DOHH2 (cell line): ENCODE results near the gene PDGFD.

Experiments
- EZH2phosphoT487 ChIP-seq: fragments of 200-600 bp; sonication (generic); IDR thresholded peaks from 2 replicates; pipeline ENCODE4 v1.6.1; 2017; ENCODE audit warnings: borderline replicate concordance, mild to moderate bottlenecking, antibody characterized with exemption, low read length, moderate library complexity, mixed read lengths
- TF ChIP-seq, protein P1 (sequence below): fragments of 200-600 bp; sonication (generic); IDR thresholded peaks from one replicate; pipeline ENCODE4 v1.5.1; 2014; ENCODE audit warnings: antibody characterized with exemption, mild to moderate bottlenecking, low read depth, low read length; ENCODE audit not compliant: poor library complexity, severe bottlenecking

DNA sequence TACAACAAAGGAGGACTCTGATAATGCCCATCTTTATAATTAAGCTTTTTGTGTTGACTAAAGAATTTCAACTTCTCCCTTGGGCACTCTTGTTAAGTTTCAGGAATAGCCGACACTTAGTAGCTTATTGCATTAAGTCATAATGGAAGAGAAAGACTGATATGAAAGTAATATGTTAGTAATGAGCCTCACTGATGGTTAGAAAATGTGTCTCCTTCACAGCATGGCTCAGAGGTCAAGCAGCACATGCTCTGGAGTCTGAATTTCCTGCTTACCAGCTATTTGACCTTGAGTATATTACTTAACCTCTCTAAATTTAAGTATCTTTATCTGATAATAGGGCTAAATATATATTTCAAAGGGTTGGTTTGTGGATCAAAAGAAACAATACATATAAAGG is 39.0 kb downstream of the PDGFD start:
- TF ChIP-seq, protein P1, sequence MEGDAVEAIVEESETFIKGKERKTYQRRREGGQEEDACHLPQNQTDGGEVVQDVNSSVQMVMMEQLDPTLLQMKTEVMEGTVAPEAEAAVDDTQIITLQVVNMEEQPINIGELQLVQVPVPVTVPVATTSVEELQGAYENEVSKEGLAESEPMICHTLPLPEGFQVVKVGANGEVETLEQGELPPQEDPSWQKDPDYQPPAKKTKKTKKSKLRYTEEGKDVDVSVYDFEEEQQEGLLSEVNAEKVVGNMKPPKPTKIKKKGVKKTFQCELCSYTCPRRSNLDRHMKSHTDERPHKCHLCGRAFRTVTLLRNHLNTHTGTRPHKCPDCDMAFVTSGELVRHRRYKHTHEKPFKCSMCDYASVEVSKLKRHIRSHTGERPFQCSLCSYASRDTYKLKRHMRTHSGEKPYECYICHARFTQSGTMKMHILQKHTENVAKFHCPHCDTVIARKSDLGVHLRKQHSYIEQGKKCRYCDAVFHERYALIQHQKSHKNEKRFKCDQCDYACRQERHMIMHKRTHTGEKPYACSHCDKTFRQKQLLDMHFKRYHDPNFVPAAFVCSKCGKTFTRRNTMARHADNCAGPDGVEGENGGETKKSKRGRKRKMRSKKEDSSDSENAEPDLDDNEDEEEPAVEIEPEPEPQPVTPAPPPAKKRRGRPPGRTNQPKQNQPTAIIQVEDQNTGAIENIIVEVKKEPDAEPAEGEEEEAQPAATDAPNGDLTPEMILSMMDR = no peak
- TF ChIP-seq EZH2phosphoT487 = no peak
